Neural cell (in vitro differentiated cells): ENCODE data around the gene NAT9. TPM values are rescaled to one million over a fixed set of nuclear protein-coding genes. Genes with fewer than 3 reads are reported as not detected.

Source experiments
- H2AFZ ChIP-seq: fragments of 200-600, 300-800 bp; sonication (generic), shearing (Covaris generic); 2 replicates; pipeline ENCODE4 v1.6.0; 2014; ENCODE audit warnings: low read depth, mild to moderate bottlenecking, antibody characterized with exemption, low read length, moderate library complexity
- H3F3A ChIP-seq: fragments of 200-600 bp; shearing (Covaris generic); 2 replicates; pipeline ENCODE4 v1.6.1; 2016; ENCODE audit warnings: mild to moderate bottlenecking, moderate library complexity, mixed read lengths, antibody characterized with exemption, low read length; ENCODE audit not compliant: insufficient read depth, poor library complexity, severe bottlenecking
- H3K27ac ChIP-seq: fragments of 200-600, 300-800 bp; sonication (generic), shearing (Covaris generic); 2 replicates; pipeline ENCODE4 v1.5.1; 2014; ENCODE audit warnings: mild to moderate bottlenecking, low read length, moderate library complexity
- H3K27me3 ChIP-seq: fragments of 300-800, 200-600 bp; sonication (generic), shearing (Covaris generic); 2 replicates; pipeline ENCODE4 v1.6.0; 2014; ENCODE audit warnings: mild to moderate bottlenecking, low read depth, low read length, moderate library complexity; ENCODE audit not compliant: insufficient read depth
- H3K36me3 ChIP-seq: fragments of 300-800, 200-600 bp; sonication (generic), shearing (Covaris generic); 2 replicates; pipeline ENCODE4 v1.5.1; 2014; ENCODE audit warnings: mild to moderate bottlenecking, antibody characterized with exemption, low read length, moderate library complexity; ENCODE audit not compliant: insufficient read depth
- H3K4me2 ChIP-seq: fragments of 300-800, 200-600 bp; sonication (generic), shearing (Covaris generic); 2 replicates; pipeline ENCODE4 v1.6.0; 2014; ENCODE audit warnings: mild to moderate bottlenecking, low read length
- H3K4me3 ChIP-seq: fragments of 300-800, 200-600 bp; sonication (generic), shearing (Covaris generic); 2 replicates; pipeline ENCODE4 v1.5.1; 2014; ENCODE audit warnings: mild to moderate bottlenecking, low read length, moderate library complexity
- H3K79me2 ChIP-seq: fragments of 200-600 bp; shearing (Covaris generic); replicated peaks from 2 replicates; pipeline ENCODE4 v1.6.0; 2014; ENCODE audit warnings: mild to moderate bottlenecking, low read length, moderate library complexity; ENCODE audit not compliant: insufficient read depth
- H3K9ac ChIP-seq: fragments of 300-800, 200-600 bp; sonication (generic), shearing (Covaris generic); 2 replicates; pipeline ENCODE4 v1.6.1; 2016; ENCODE audit warnings: mild to moderate bottlenecking, low read length, mixed read lengths
- H3K9me2 ChIP-seq: fragments of 200-600 bp; shearing (Covaris generic); 2 replicates; pipeline ENCODE4 v1.6.1; 2016; ENCODE audit warnings: mild to moderate bottlenecking, low read length, mixed read lengths; ENCODE audit not compliant: insufficient read depth
- H3K9me3 ChIP-seq: fragments of 200-600, 300-800 bp; sonication (generic), shearing (Covaris generic); 2 replicates; pipeline ENCODE4 v1.6.1; 2016; ENCODE audit warnings: mild to moderate bottlenecking, mixed run types, low read length, moderate library complexity, mixed read lengths
- H4K20me1 ChIP-seq: fragments of 200-600 bp; shearing (Covaris generic); 2 replicates; pipeline ENCODE4 v1.6.1; 2016; ENCODE audit warnings: mild to moderate bottlenecking, mixed run types; ENCODE audit not compliant: insufficient read depth
- CTCF ChIP-seq: fragments of 450-650 bp; IDR thresholded peaks from 2 replicates; pipeline ENCODE4 v1.5.1; 2014; ENCODE audit warnings: antibody characterized with exemption, mild to moderate bottlenecking, moderate library complexity; ENCODE audit not compliant: poor library complexity, severe bottlenecking
- EP300 ChIP-seq: fragments of 450-650 bp; conservative IDR thresholded peaks from 2 replicates; pipeline ENCODE4 v1.6.1; 2014; ENCODE audit warnings: antibody characterized with exemption, mild to moderate bottlenecking, moderate library complexity; ENCODE audit not compliant: poor library complexity, severe bottlenecking
- EZH2 ChIP-seq: fragments of 200-600, 300-800 bp; shearing (Covaris generic), sonication (generic); IDR thresholded peaks from 2 replicates; pipeline ENCODE4 v1.6.1; 2014; ENCODE audit warnings: antibody characterized with exemption, low read length, borderline replicate concordance, mild to moderate bottlenecking; ENCODE audit not compliant: insufficient read depth, poor library complexity, severe bottlenecking
- MXI1 ChIP-seq: fragments of 450-650 bp; conservative IDR thresholded peaks from 2 replicates; pipeline ENCODE4 v1.6.1; 2014; ENCODE audit warnings: antibody characterized with exemption, mild to moderate bottlenecking; ENCODE audit not compliant: poor library complexity, severe bottlenecking
- POLR2AphosphoS5 ChIP-seq: IDR thresholded peaks from 2 replicates; pipeline ENCODE4 v1.6.1; 2012
- RAD21 ChIP-seq: fragments of 450-650 bp; conservative IDR thresholded peaks from 2 replicates; pipeline ENCODE4 v1.6.1; 2014; ENCODE audit warnings: antibody characterized with exemption, mild to moderate bottlenecking, moderate library complexity
- REST ChIP-seq: IDR thresholded peaks from 2 replicates; pipeline ENCODE4 v1.6.1; 2012; ENCODE audit warnings: borderline replicate concordance
- SMC3 ChIP-seq: fragments of 450-650 bp; conservative IDR thresholded peaks from 2 replicates; pipeline ENCODE4 v1.6.1; 2014; ENCODE audit warnings: antibody characterized with exemption, mild to moderate bottlenecking, moderate library complexity; ENCODE audit not compliant: poor library complexity
- TAF1 ChIP-seq: IDR thresholded peaks from 2 replicates; pipeline ENCODE4 v1.6.1; 2012; ENCODE audit warnings: low read depth
- polyA plus RNA-seq: library from polyadenylated mRNA; depleted of rRNA; stranded (reverse); fragments of >200 nt; gene quantifications from 2 replicates; pipeline ENCODE4 v1.2.3, GENCODE V29; 2014

The NAT9 gene
- polyA plus RNA-seq, 1 donor from 2014 or later, result 243 TPM

GRCh38 chr17:74784125-74784810 is 8.1 kb upstream of the NAT9 start:
- Histone ChIP-seq H3K9ac (no peak overlapping the region), H2AFZ (no peak overlapping the region), H3K79me2 (no peaks in the 10 kb centered on the region), H3K9me2 (no peaks in the 10 kb centered on the region), H3K27me3 (no peaks in the 10 kb centered on the region), H3K4me3 (no peak overlapping the region), H3K9me3 (no peaks in the 10 kb centered on the region), H3K4me2 (no peak overlapping the region), H3F3A (no peaks in the 10 kb centered on the region), H3K27ac (no peak overlapping the region), H4K20me1 (no peaks in the 10 kb centered on the region), H3K36me3 (no peaks in the 10 kb centered on the region)
- TF ChIP-seq SMC3 (no peak), RAD21 (no peak), CTCF (no peak), REST (no peak), MXI1 (no peak), EP300 (no peak), EZH2 (no peak), POLR2AphosphoS5 (no peak), TAF1 (no peak)

- Histone ChIP-seq H3K4me3 (no peak overlapping the region), H3K9me3 (no peaks in the 10 kb centered on the region), H3K36me3 (no peaks in the 10 kb centered on the region), H3K79me2 (peaks cover 4% of the 10 kb centered on the region), H3K9ac (no peak overlapping the region), H4K20me1 (no peaks in the 10 kb centered on the region), H3K27me3 (no peaks in the 10 kb centered on the region), H3K27ac (no peak overlapping the region), H2AFZ (no peak overlapping the region), H3K9me2 (no peaks in the 10 kb centered on the region), H3F3A (no peaks in the 10 kb centered on the region), H3K4me2 (no peak overlapping the region)
- TF ChIP-seq CTCF, result no peak
- no peak for TF ChIP-seq POLR2AphosphoS5
- no peak for TF ChIP-seq MXI1
- TF ChIP-seq RAD21, result no peak
- TF ChIP-seq SMC3, result no peak
- no peak for TF ChIP-seq REST
- TF ChIP-seq EP300, result no peak
- no peak for TF ChIP-seq TAF1
- TF ChIP-seq EZH2, result no peak
These were observed 6.4 kb upstream of the NAT9 start for GRCh38 chr17:74782571-74782970.
